Bone marrow (tissue), 2 donors: ENCODE measurements around the gene PRDM16.

Source experiments
- DNase-seq, 2 donors: peaks; one replicate each; lab custom pipeline; 2025; lab: John Stamatoyannopoulos, UW

PRDM16 gene

DNA sequence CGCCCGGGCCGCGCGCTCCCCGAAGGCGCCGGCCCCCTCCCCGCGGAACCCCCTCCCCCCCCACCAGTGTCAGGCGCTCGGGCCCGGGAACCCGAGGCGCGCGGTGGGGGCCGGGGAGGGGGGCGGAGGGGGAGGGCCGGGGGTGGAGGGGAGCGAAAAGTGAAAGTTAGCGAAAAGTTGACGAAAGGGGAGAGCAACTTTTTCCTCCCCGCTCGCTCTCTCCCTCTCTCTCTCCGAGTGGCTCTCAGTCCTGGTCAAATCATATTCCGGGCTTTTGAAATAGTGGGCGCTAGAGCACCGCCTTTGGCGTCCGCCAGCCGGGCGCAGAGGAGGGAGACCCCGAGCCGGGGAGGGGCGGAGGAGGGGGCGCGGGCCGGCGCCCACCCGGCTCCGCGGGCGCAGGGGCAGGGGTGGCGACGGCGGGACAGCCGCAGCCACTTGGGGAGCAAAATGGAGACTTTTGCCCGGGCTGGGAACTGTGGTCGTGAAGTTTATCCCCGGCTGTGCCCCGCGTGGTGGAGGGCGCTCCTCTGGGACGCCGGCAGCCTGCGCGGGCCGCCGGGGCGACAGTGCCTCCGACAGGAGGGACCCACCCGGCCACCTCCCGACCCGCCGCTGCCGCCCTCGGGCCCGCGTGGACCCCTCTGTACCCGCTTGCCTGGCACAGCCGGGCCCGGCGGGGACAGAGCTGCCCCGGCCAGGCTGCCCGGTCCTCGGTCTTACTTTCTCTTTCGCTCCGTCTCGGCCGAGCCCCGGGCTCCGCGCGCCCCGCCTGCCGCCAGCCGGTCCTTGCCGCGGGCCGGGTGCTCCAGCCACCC lies 697 bp downstream of the PRDM16 start:
- DNase-seq: peak in 1 of 2 donors; percentile 73

- DNase-seq: no peak
These were observed 1.3 kb downstream of the PRDM16 start for GRCh38 chr1:3070309-3070643.

GRCh38 chr1:3070644-3071564 lies 1.9 kb downstream of the PRDM16 start:
- DNase-seq: peak in 1 of 2 donors; percentile 79

DNA sequence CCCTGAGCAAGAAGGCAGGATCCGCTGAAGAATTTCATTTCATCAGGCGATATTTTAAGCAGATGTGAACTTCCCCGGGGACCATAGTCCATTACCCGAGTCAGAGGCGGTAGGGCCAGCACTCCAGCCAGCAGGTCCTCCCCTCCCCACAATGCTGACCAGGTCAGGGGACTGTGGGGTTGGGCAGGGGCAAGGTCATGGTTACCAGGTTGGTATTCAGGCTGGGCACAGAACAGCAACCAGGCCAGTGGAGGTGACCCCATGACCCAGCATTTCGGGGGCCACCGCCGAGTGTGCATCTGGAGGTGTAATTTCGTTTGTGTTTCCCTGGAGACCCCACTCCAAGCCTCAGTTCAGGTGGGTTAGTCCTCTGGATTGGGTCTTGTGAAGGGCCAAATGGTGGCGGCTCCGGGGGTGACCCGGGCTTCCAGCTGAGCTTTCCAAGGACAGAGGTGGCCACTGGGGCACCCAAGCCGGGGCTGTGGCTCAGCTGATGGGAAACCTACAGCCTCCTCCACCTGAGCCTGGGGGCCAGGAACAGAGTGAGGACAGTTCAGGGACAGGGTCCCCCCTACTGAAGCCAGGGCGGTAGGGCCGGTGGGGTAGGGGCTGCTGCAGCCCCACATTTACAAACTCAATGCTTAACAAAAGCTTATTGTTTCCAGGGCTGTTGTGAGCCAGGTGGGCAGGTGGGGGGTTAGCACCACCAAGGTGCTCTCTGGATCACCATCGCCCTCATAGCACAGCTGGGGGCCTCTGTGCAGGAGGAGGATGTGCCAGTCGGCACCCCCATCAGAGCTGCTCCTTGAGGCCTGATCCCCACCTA lies 2.8 kb downstream of the PRDM16 start:
- no peak for DNase-seq

DNA sequence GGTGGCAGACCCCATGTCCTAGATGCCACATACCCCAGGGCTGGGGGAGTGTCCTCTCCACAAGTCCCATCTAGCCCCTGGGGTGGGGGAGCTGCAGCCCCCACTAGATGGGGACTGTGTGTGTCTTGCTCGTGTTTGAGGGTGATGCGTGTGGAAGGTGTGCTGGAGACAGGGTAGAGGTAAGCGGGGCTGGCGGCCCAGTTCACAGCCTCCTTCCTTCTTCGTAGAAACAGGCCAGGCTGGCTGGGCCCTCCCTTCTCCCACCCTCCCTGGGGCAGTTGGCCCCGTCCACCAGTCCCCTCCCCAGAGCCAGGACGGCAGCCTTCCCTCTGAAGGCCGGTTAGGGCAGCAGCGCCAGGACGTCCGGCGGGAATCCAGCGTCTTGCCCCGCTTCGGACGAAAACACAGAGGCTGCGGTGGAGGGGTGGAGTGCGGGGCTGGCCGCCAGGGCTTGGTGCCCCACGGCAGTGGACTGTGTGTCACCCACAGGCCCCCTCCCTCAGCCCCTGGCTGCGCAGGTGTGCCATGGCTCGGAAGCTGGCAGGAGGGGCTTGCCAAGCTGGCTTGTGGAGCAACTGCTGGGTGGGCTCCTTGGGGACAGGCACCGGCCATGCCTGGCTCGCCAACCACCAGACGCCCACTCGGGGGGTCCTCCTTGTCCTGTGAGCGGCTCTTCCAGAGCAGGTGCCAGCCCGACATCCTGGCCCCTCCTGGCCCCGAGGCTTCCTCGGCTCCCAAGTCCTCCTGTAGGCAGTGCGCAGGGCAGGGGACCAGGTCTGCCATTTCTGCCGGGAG lies 3.6 kb downstream of the PRDM16 start:
- DNase-seq: peak in 1 of 2 donors; percentile 59

GRCh38 chr1:3073186-3073488 lies 4.1 kb downstream of the PRDM16 start:
- DNase-seq: no peak

GRCh38 chr1:3073489-3074296 lies 4.7 kb downstream of the PRDM16 start:
- DNase-seq: peak in 1 of 2 donors; percentile 15

- DNase-seq: peak in 1 of 2 donors; percentile 28
These were observed 5.3 kb downstream of the PRDM16 start for GRCh38 chr1:3074297-3074741.

- no peak for DNase-seq
These were observed 5.8 kb downstream of the PRDM16 start for GRCh38 chr1:3074800-3075199.

DNA sequence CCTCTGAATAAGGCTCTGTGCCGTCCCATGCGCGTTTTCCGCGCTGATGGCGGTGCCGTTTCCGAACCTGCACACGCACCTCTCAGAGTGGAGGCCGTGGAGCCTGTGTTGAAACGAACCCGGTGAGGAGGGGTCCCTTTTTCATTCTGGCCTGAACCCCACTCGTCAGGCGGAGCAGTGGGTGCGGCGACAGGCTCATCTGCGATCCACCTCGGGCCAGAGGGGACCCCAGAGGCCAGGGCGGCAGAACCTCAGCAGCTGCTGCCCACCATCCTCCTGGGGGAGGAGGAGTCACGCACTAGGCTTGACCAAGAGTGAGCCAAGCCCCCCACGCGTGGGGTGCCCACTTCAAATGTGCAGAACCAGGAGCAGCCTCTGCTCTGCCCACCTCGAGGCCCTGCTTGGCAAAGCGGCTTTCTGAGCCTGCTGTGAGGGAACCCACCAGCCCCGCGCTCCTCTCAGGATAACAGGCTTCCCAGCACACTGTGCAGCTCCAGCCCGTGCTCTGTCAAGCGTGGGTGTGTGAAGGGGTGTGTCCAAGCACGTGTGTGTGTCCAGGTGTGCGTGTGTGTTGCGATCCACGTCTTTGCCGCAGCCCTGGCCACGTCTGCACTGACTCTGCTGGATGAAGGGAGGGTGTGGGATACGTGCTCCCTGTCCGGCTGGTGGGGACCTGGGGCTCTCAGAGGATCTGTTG lies 6.8 kb downstream of the PRDM16 start:
- no peak for DNase-seq

DNA sequence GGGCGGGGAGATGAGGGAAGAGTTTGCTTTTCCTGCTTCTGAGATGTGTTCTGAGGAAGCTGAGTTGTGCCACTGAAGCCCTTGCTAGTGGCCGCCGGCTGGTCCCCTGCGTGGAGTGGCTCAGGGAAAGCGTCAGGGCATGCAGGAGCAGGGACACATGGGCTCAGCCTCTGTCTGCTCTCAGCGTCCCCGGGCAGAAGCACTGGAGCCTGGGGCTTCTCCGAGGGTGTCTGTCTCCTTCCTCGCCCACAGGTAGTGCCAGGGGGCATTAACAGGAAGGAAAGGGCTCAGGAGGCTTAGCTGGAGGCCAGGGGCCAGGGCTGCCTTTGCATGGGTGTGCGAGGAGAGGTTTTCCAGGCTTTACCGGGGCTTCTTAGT lies 7.3 kb downstream of the PRDM16 start:
- no peak for DNase-seq

DNA sequence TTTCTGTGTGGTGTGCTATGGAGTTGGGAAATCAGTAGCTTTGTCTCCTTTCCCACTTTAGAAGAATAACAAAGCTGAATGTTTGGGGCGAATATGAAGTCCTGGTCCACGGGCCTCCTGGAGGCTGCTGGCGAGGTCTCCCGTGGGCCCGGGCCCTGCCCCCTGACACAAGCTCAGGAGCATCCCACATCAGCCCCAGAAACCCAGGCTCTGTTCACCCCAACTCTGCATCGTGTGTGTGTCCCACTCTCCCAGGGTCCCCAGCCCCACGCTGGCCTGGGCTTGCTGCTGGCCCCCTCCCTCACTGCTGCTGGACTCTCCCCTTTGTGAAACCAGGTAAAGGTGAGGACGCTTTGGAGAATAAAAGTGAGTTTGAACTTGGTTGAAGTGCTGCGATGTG lies 8.1 kb downstream of the PRDM16 start:
- DNase-seq: no peak

- no peak for DNase-seq
These were observed 8.6 kb downstream of the PRDM16 start for GRCh38 chr1:3077561-3077960.

DNA sequence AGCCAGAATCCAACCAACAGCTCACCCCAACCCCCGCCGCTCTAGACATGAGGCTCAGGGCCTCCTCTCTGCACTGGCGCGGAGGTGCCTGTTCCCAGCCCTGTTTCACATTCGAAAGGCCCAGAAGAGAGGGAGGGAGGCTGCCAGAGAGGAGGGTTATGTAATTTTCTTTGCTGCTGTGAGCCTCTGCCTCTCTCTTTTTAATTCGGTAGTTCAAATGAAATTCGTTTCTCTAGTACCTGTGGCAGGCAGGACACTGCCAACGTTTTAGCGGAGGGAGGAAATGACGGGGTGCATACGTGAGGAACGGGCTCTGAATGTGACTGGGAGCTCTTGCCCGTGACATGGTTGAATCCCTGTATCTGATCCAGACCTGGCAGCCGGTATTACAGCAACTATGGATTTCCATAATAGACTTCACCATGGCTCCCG lies 9.4 kb downstream of the PRDM16 start:
- no peak for DNase-seq

GRCh38 chr1:3078871-3079270 lies 9.9 kb downstream of the PRDM16 start:
- no peak for DNase-seq

- DNase-seq: no peak
These were observed 10.5 kb downstream of the PRDM16 start for GRCh38 chr1:3079381-3080052.

DNA sequence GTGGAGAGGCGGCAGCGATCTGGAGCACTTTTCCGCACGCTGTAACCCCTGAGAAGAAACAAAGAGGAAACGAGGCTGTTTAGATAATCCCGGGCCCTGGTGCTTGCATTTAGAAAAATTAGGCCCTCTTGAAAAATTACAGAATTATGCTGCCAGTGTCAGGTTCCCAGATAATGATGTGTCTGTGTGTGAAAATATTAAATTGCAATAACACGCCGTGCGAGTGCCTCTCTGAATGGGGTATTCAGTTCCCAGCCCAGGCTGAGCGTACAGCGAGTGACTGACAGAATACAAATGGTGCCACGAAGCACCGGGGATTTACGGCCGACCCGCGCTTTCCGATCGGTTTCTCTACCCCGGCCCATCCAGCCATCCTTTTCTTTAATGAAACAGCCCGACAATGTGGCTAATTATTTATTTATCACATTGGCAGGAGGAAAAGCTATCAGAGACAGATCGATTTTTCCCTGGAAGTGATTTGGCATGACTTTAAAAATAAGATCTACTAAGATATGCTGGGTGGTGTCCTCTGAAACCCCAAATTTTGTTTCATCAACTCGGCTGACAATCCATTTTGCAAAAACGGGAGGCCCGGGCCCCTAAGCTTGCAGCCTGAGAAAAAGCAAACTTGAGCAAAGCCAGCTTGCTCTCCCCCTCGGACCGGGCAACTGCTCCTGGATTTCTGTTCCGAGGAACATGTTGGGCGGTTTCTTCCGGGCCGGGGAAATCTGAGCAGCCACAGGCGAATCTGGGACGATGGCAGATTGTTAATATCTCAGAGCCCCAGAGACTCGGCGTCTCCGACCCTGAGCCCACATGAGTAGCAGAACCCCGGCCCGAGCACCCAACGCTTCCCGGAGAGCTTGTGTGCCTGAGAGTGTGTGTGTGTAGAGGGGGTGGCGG lies 11.3 kb downstream of the PRDM16 start:
- DNase-seq: no peak

GRCh38 chr1:3081171-3081683 lies 12.2 kb downstream of the PRDM16 start:
- DNase-seq: no peak
